Epithelial cell of proximal tubule (primary cell): ENCODE measurements around the gene PNMA8A. TPM values are rescaled to one million over a fixed set of nuclear protein-coding genes. Genes with fewer than 3 reads are reported as not detected.

Source experiments
- DNase-seq: peaks from one replicate; pipeline ENCODE4 v3.0.0-alpha.2; 2011; ENCODE audit warnings: low read depth
- H3K4me3 ChIP-seq: 2 replicates; pipeline ENCODE4 v1.5.1; 2011; ENCODE audit warnings: low read depth, mild to moderate bottlenecking, low read length
- CTCF ChIP-seq: conservative IDR thresholded peaks from 2 replicates; pipeline ENCODE4 v1.5.1; 2012; ENCODE audit warnings: low read depth, mild to moderate bottlenecking, low read length
- total RNA-seq: library from RNA; depleted of rRNA; stranded (reverse); fragments of >200 nt; gene quantifications from 2 replicates; pipeline ENCODE4 v1.2.3, GENCODE V29; 2015

PNMA8A gene
- total RNA-seq, 1 donor from 2014 or later, result 4.3 TPM

- H3K4me3 ChIP-seq, result no peak overlapping the region
- no peak for DNase-seq
- TF ChIP-seq CTCF, result no peak
Observed at GRCh38 chr19:46491975-46492682, 20.8 kb upstream of the PNMA8A start.

GRCh38 chr19:46490774-46491173, 19.4 kb upstream of the PNMA8A start:
- no peak for TF ChIP-seq CTCF
- no peak for DNase-seq
- H3K4me3 ChIP-seq, result no peak overlapping the region

GRCh38 chr19:46489445-46490272, 18.3 kb upstream of the PNMA8A start:
- TF ChIP-seq CTCF, result peak; percentile 39
- peak overlapping the region; percentile 3 for H3K4me3 ChIP-seq
- DNase-seq, result no peak

GRCh38 chr19:46488551-46488950, 17.2 kb upstream of the PNMA8A start:
- no peak for TF ChIP-seq CTCF
- H3K4me3 ChIP-seq, result no peak overlapping the region
- no peak for DNase-seq

- no peak for DNase-seq
- peak overlapping the region; percentile 55 for H3K4me3 ChIP-seq
- TF ChIP-seq CTCF, result peak; percentile 87
Observed at GRCh38 chr19:46487802-46488445, 16.6 kb upstream of the PNMA8A start.

GRCh38 chr19:46487178-46487801, 15.9 kb upstream of the PNMA8A start:
- TF ChIP-seq CTCF, result no peak
- DNase-seq, result no peak
- H3K4me3 ChIP-seq, result peak overlapping the region; percentile 55
